Pancreas (tissue), 10 donors: Measurements from ENCODE around the gene MBD2. TPM values are rescaled to one million over a fixed set of nuclear protein-coding genes. Genes with fewer than 3 reads are reported as not detected.

Source experiments
- ATAC-seq, 4 donors: fragments of 200-7000 bp; cut with Tn5 transposase; one replicate each; pipeline versions ENCODE4 v1.8.0 to v1.9.1; 2020; ENCODE audit warnings: mild to moderate bottlenecking in 4 of 4, moderate library complexity in 4 of 4
- DNase-seq, 6 donors: peaks; one replicate each; pipeline ENCODE4 v3.0.0-alpha.2; 2020
- FAIRE-seq: peaks from 2 replicates; lab custom pipeline; 2012; peaks lifted over from hg19 to GRCh38; lab: Jason Lieb, UNC
- H3K27ac ChIP-seq, 4 donors: fragments of 200-600 bp; sonication (generic); 1 replicate in 3 of 4; 2 replicates in 1 of 4; pipeline versions ENCODE4 v1.5.0 to v1.8.0; 2020
- H3K27me3 ChIP-seq, 4 donors: fragments of 200-600 bp; one replicate each; pipeline ENCODE4 v1.8.0; 2021
- H3K36me3 ChIP-seq, 3 donors: fragments of 200-600 bp; sonication (generic) in 1 of 3; one replicate each; pipeline versions ENCODE4 v1.5.0 to v1.8.0; 2020 to 2021
- H3K4me1 ChIP-seq, 3 donors: fragments of 200-600 bp; one replicate each; pipeline ENCODE4 v1.8.0; 2021
- H3K4me3 ChIP-seq, 4 donors: fragments of 200-600 bp; sonication (generic) in 2 of 4; one replicate each; pipeline versions ENCODE4 v1.5.0 to v1.8.0; 2020 to 2021
- H3K9me3 ChIP-seq, 4 donors: fragments of 200-600 bp; one replicate each; pipeline ENCODE4 v1.8.0; 2021
- WGBS, 2 donors: extraction: QIAGEN DNeasy Blood & Tissue Kit; methylation state at CpG; one replicate each; pipeline ENCODE4 v1.1.7; 2013; 5-methylcytosine and 5-hydroxymethylcytosine counted together
- intact Hi-C, 3 donors: fragments of 100-400 bp; cut with DNase I; formaldehyde crosslinking; loops; one replicate each; pipeline versions ENCODE4 v1.11.1 to v1.14.2; 2022
- polyA plus RNA-seq, 2 donors: library from polyadenylated mRNA; stranded (reverse); fragments of 200-250 nt; gene quantifications; one replicate each; pipeline ENCODE4 v1.2.3, GENCODE V29; 2013
- total RNA-seq, 6 donors: library from RNA; stranded (reverse); fragmentation: NEBNext Ultra II Directional in 4 of 6; extraction: Animal tissue kit (Norgen Biotek cat#: 25700) in 4 of 6; gene quantifications; one replicate each; pipeline versions ENCODE4 v1.2.1 to v1.2.4, GENCODE V29; 2021 to 2023
- TF ChIP-seq, protein P1 (sequence below), 4 donors: fragments of 200-600 bp; sonication (generic) in 3 of 4; IDR thresholded peaks; one replicate each; pipeline versions ENCODE4 v1.5.0 to v1.8.0; 2021; ENCODE audit warnings: antibody characterized with exemption in 4 of 4
- donor health status: healthy with polysubstance abuse.
- donor health status: DM: no; HTN: no; CAD: no; lungs with moderate emphysema.
- donor health status: DM: no; HTN: no; CAD: no.
- donor health status: control.
- donor health status: control.
- donor health status: Bipolar disorder and iron deficiency.
- donor health status: DM: yes; HTN: yes; CAD: no.
- donor health status: DM: no; HTN: no; CAD: no.
- donor health status: DM: no; HTN: no; CAD: no.
- donor health status: DM: yes; HTN: yes; CAD: no.

Gene MBD2
- total and polyA plus RNA-seq, 8 donors: 15.7 to 60.5 (median 47.0) TPM

DNA sequence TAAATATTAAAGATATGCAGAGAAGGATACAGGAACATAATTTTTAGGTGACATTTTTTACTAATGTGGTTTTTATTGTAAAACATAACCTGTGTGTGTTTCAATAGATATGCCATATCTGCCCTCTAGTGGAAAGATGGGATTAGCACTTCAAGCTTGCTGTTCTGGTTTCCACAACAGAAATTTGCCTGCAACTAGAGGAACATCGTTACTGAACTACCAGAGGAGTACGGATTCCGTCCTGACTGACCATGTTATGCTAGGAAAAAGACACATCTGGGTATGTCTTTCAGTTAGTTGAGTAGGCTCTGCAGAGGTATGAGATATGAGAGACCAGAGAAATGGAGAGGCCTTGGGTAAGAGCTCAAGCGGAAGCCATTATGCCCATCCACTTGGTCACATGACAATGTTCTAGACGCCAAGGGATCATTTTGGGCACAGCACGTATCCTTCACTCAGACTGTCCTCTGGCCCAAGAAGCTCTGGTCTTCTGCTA lies 104.9 kb downstream of the MBD2 start:
- DNase-seq (peak in 1 of 6 donors; percentile 39), FAIRE-seq (peak; percentile 59), ATAC-seq (peak; percentile 83 to 91 (median 86))
- intact Hi-C loops: no loop called here
- TF ChIP-seq, protein P1, sequence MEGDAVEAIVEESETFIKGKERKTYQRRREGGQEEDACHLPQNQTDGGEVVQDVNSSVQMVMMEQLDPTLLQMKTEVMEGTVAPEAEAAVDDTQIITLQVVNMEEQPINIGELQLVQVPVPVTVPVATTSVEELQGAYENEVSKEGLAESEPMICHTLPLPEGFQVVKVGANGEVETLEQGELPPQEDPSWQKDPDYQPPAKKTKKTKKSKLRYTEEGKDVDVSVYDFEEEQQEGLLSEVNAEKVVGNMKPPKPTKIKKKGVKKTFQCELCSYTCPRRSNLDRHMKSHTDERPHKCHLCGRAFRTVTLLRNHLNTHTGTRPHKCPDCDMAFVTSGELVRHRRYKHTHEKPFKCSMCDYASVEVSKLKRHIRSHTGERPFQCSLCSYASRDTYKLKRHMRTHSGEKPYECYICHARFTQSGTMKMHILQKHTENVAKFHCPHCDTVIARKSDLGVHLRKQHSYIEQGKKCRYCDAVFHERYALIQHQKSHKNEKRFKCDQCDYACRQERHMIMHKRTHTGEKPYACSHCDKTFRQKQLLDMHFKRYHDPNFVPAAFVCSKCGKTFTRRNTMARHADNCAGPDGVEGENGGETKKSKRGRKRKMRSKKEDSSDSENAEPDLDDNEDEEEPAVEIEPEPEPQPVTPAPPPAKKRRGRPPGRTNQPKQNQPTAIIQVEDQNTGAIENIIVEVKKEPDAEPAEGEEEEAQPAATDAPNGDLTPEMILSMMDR (IDR thresholded peaks at IDR 0.05): peak; percentile 38 to 69 (median 62)
- Histone ChIP-seq H3K4me3 (no peak overlapping the region), H3K27ac (no peak overlapping the region), H3K4me1 (no peaks in the 10 kb centered on the region), H3K27me3 (no peaks in the 10 kb centered on the region), H3K36me3 (no peaks in the 10 kb centered on the region), H3K9me3 (no peaks in the 10 kb centered on the region)
- WGBS, 2 donors: 18 to 21% methylated on average over 6 of the region's 6 CpGs

GRCh38 chr18:54117853-54118773 lies 106.4 kb downstream of the MBD2 start:
- WGBS, 2 donors: 45 to 52% methylated on average over 9 of the region's 9 CpGs
- peak in 3 of 6 donors; percentile 32 to 70 (median 35) for DNase-seq
- no peak for FAIRE-seq
- intact Hi-C loops: no loop called here
- ATAC-seq: peak; percentile 46 to 84 (median 81)
- TF ChIP-seq, protein P1 (IDR thresholded peaks at IDR 0.05): no peak
- no peaks in the 10 kb centered on the region for H3K4me1 ChIP-seq
- no peak overlapping the region for H3K4me3 ChIP-seq
- no peaks in the 10 kb centered on the region for H3K27me3 ChIP-seq
- no peak overlapping the region for H3K27ac ChIP-seq
- no peaks in the 10 kb centered on the region for H3K9me3 ChIP-seq
- no peaks in the 10 kb centered on the region for H3K36me3 ChIP-seq

GRCh38 chr18:54116541-54117257 lies 107.8 kb downstream of the MBD2 start:
- no peak for FAIRE-seq
- H3K9me3 ChIP-seq: no peaks in the 10 kb centered on the region
- 81 to 82% methylated on average over 3 of the region's 3 CpGs for WGBS, 2 donors
- H3K27ac ChIP-seq: no peak overlapping the region
- no peak overlapping the region for H3K4me3 ChIP-seq
- H3K36me3 ChIP-seq: no peaks in the 10 kb centered on the region
- no peaks in the 10 kb centered on the region for H3K27me3 ChIP-seq
- no peaks in the 10 kb centered on the region for H3K4me1 ChIP-seq
- intact Hi-C loops: no loop called here
- no peak for ATAC-seq
- TF ChIP-seq, protein P1 (IDR thresholded peaks at IDR 0.05): no peak
- DNase-seq: no peak

- WGBS, 2 donors: 77 to 78% methylated on average over 1 of the region's 1 CpG
- no peak for FAIRE-seq
- intact Hi-C loops: no loop called here
These were observed 112.1 kb downstream of the MBD2 start for GRCh38 chr18:54112356-54112755.

More at GRCh38 chr18:54112356-54112755, 112.1 kb downstream of the MBD2 start:
- DNase-seq (no peak), ATAC-seq (no peak)
- Histone ChIP-seq H3K9me3 (no peaks in the 10 kb centered on the region), H3K27me3 (no peaks in the 10 kb centered on the region), H3K27ac (no peak overlapping the region), H3K36me3 (no peaks in the 10 kb centered on the region), H3K4me1 (no peaks in the 10 kb centered on the region), H3K4me3 (no peak overlapping the region)
- TF ChIP-seq, protein P1 (IDR thresholded peaks at IDR 0.05): no peak
